ENCODE results near the gene INSIG1.

Gene INSIG1

DNA sequence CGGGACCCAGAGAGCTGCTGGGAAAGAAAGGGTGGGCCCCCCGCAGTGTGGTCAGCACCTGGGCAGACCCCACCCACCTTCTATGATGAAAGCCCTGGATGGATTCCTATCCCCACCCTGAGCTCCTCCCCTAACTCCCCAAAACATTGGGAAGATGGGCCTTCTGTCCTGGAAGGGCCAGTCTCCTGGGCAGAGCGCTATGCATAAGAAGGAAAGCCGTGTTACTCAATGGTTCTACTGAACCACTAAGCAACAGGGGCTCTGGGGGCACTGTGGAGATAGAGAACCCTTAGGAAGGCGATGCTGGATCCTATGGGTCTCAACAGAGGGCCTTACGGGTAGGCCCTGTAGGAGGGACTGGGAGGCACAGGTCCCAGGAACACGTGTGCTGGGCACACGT, 30.7 kb upstream of the INSIG1 start:
- DNase-seq = no peak

DNA sequence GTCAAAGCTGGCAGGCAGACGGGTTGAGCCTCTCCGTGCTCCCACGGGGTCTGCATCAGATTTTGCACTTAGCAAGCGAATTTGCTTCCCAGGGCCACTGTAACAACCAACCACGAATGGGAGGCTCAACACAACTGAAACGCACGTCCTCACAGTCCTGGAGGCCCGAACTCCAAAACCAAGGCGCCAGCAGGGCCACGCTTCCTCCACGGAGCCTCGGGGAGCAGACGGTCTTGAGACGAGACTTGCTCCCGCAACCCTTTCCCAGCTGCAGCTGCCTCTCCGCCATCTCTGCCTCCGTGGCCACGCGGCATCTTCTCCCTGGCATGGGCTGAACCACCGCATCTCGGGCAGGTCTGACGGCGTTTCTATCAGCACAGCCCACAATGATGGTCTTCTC, 30.2 kb upstream of the INSIG1 start:
- DNase-seq = no peak

DNA sequence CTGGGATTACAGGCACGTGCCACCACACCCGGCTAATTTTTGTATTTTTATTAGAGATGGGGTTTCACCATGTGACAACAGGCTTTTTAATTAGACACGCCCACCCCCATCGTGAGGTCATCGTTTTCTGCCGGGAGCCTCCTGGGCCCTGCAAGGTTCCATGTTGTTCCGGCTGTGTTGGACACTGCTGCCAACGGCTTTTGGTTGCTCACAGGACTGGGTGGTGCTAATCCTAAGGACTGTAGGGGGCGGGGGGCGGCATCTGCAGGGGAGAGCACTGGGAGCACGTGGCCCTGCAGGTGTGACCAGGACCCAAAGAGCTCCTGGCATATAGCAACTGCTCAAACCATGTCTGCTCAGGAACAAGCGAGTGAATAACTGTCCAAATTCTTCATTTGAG, 29.5 kb upstream of the INSIG1 start:
- no peak for DNase-seq

DNA sequence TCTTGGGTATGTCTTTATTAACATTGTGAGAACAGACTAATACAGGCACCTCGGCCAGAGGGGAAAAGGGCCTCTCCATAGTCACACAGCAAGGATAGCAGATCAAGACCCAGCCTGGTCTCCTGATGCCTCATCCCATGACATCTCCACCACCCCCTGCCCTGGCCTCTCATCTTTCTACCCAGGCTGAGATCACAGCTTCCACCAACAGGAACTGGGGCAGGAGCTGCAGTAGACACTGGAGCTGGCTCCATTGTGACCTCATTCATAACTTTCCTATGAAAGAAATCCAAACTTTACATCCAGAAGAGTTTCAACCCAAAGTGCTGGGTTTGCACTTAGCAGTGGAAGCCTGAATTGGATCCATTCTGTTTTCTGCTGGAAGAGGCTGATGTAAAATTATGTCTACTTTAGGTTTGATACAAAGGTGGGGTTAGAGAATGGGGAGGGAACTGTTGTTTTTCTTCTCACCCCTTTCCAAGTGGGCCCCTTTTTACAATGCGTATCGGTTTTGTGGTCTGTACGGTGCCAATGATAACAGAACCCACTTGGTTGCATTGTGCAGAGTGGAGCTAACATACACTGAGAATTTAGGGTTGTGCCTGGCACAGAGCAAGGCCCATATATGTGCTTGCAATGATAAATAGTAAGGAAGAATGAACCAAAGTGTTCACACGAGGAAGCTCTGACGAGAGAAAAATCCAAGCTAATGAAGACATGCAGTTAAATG, 28.6 kb upstream of the INSIG1 start:
- no peak for DNase-seq

DNA sequence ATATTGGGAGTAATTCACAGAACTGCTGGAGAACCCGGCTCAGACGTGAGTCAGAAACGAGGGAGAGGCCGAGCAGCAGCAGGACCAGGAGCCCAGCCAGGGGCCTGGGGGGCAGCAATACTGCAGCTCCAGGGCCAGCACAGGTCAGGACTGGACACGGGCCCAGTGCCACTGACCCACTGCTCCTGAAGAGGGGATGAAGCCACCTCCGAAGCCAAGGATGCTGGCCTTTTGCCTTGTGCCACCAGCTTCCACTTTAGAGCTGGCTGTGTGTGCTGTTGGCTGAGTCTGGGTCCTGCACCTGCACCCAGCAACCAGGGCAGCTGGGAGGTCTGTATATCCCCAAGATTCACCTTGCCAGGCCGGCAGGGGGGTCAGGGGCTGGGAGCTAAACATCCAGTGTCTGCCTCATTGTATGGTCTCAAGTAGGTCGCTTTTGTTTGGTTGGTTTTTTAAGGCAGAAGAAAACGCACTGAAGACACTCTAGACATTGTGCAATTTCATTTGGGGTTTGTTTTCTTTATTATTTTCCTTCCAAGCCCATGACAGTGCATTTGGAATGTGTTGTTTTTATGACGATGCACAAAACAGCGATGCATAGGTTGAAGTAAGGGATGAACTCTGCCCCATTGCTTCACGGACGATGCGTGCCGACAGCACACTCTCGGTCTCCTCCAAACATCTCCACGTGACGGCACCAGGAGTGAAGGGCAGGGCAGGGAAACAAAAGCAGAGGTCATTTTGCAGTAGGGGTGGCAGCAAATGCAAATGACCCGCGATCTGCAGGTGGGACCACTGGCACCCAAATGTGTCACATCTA, 27.7 kb upstream of the INSIG1 start:
- no peak for DNase-seq

DNA sequence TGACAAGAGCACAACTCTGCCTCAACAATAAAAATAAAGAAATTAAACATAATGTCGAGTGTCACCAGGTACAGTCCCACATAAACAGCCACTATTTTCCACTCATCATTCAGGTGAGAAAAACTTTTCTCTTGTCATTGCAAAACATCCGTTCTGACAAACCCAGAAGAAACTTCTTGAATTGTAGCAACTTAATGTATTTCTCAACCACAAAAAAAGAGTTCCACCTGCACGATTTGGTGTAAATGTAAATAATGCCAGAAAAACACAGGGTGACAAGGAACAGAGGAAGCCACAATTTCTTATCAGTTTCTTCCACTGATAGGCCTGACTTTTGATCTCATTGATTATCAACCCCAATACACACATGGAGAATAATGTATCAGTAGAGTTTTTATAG, 26.8 kb upstream of the INSIG1 start:
- no peak for DNase-seq

DNA sequence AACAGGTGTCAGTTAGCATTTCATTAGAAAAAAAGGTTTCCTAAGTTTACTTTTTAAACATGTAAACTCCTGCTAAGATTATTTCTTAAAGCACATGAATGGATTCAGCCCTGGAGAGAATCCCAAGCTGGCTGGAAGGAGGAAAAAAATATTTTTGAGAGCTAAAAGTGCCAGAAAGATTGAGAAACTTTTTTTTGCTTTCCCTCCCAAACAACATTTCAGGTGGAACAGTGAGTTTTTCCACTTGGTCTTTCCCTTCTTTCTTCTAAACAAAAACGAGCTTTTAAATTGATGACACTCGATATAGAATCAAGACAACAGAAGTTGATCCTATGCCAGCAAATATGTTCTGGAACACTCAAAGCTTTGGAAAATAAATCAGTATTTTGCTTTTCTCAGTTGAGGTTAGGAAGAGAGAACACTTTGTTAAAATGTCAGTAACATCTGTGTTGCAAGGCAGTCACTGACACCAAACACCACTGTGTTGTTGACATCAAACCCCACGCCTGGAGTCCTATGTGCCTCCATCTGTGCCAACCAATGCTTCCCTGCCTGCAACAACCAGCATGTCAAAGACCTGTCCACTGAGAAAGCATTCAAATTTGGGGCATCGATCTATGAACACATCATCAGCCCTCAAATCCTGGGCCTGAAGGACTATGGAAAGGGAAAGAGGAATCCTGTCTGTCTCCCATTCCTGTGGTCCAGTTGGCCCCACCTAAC, 22.9 kb upstream of the INSIG1 start:
- DNase-seq = no peak

DNA sequence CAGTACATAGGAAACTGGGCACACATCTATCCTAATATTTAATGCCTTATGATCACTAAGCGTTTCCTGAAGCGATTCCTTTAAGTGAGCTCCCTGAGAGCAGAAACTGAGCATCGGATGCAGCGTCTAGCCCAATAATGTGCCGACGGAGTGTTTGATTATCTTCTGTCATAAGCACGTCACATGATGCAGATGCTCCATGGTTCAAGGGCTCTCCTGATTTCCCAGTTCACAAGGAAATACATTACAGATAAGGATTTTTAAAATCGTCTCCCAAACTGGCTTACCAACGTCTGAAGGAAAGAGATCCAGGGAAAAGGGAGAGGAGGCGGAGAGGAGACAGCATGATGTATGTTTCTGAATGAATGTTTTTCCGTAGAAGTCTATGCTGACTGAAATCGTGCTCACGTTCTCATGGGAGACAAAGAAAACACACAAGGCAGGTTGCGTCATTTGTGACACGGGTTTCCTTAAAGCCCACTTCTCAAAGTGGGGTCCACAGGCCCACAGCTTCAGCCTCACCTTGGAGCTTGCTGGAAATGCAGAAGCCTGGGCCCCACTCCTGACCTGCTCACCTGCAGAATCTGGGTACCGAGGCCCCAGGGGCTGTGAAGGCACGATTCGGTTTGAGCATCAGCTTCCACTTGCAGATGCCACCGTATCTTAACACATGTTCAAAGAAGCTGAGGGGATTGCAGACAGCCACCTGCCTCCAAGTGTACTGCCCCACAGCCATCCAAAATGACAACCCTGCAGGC, 21.5 kb upstream of the INSIG1 start:
- no peak for DNase-seq

DNA sequence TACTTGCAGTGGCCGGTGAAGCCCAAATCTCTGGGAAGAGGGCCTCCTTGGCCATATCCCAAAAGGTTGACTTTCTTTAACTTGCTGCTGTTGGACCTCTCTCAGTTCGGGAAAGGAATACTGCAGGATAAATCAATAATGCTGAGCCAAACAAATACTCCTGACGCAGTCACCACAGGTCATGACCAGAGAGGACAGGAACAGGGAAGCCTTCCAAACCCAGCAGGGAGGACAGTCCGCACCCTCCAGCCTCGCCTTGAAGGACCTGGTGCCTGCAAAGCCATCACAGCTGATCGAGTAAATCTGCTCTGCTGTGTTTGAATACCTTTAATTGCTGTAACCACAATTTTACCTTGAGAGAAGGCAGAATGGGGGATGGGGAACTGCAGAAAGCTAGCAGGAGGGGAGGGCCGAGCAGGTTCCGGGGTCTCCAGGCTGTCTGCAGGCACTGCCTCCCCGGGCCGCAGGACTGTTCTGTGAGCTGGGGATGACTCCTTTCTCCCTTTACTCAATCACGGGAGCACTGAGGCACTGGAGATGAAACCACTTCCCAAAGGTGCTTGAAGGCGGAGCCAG, 20.8 kb upstream of the INSIG1 start:
- no peak for DNase-seq

DNA sequence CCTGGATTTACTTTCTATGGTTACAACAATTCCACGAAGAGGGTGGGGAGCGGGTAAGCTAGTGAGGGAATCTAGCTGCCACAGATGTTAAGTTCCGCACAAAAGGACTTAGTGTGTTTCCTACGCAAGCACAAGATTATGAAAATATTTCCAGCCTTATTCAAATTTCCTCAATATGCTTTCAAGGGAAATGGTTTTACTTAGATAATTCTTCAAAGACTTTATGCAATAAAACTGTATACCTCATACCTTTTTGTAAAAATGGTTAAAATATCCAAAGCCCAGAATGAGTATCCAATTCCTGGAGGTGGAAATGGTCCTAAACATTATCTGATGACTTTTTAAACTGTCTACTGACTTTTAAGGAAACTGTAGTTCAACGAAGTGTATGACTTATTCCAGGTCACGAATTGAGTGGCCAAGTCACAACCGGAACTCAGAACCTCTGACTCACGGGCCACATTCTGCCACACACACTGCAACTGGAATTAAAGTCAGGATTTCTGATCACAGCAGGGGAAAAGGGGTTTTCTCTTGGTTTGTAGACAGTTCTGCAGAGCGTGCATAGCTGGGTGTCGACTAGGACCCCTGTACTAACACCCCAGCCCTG, 20.2 kb upstream of the INSIG1 start:
- DNase-seq = no peak

DNA sequence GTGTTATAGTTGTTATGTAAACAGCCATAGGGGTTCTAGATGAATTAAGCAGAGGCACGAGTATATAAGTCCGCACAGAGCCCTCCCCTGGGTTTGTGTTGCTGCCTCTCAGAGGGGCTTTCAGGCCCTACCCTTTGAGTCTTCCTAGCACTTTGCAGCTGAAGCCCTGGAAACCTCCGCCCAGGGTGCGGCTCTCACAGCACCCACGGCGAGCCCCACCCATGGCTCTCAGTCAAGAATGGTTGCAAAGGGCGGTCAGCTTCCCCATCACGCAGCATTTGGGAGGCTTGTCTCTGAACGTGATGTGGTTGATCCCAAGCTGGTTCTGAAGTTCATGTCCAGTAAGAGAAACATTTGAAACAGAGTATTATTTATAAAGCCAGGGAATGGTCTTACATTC, 18.8 kb upstream of the INSIG1 start:
- DNase-seq = no peak

DNA sequence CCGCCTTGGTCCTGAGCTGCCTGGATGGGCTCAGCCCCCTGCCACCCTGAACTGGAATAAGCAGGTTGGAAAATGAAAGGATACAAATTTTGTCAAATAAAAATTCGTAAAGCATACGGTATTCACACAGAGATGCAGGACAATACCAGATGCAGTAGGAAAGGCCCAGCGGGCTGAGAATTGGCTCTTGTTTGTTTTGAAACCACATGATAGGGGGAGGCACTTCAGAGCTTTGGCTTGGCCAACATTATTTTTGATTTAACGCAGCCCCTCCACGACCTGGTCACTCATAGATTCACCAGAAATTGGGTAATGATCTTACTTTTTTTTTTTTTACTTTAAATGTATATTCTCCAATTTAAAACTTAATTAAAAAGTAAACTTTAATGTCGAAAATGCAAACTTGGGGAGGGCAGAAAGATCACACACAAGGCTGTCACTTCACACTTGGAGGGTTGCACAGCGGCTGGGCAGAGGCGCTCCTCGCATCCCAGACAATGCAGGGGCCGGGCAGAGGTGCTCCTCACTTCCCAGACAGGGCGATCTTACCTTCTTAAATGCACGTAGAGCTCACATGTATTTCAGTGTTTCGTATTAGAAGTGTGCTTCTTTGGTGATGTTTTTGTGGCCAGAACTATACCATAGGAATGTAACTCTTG, 17.8 kb upstream of the INSIG1 start:
- no peak for DNase-seq

DNA sequence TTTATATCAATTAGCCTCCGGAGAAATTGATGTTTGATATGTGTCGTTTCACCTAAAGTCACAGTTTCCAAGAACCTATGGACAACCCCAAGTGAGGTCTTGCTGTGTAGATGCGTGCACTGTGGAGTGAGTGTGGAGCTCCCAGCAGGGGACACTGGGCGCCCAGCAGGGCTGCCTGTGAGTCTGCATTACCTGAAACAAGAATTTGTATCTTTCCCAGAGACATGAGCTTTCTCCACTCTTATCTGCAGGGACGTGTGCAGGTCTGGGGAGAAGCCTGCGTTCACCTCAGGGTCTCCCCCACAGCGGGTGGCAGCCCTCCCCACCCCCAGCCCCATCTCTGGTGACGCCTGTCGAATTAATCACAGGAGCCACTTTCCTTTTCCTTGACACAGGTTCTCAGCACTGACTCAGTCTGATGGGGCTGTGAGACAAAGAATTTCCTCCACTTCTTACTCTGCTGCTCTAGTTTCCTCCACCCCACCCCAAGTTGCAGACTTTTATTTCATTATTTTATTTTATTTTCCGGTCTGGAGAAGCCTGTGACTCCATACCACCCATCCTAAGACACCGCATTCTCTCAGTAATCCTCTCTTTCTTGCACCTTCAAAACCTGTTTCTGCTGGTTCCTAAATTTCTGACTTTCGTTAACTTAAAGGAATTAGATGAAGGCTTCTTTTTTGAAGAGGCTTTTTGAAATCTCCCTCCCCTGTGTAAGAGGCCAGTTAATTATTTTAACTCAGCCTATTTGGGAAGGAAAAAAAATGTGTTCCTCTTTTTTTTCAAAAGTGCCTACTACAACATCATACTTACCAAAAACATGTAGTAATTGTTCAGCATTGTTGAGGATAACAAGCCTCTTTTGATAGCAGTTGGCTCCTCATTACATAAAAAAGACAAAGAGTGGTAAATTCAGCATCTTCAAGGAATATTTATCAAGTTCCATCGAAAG, 17.0 kb upstream of the INSIG1 start:
- DNase-seq = no peak

DNA sequence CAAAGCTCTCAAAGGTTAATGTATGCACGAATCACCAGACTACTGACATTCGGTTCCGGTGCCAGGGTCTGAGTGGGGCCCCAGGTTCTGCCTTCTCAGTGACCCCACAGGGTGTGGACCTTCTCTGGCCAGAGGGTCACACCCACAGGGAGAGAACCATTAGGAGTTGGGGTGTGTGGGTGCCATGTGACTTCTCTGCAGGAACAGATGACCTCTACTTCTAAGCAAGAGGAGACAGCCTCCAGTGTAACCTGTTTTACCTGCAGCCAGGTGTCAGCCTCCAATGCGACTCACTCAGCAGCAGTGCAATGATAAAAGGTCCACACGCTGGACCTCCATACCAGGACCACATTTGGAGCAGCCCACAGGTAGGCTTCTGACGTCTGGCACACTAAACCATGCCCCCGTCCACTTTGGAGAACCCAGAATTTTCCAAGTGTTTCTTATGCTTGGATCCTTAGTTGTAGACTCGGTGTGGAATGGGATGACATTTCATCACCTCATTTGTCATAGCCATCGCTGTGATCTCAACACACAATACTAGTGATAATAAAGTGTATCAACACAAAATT, 16.2 kb upstream of the INSIG1 start:
- DNase-seq = no peak

DNA sequence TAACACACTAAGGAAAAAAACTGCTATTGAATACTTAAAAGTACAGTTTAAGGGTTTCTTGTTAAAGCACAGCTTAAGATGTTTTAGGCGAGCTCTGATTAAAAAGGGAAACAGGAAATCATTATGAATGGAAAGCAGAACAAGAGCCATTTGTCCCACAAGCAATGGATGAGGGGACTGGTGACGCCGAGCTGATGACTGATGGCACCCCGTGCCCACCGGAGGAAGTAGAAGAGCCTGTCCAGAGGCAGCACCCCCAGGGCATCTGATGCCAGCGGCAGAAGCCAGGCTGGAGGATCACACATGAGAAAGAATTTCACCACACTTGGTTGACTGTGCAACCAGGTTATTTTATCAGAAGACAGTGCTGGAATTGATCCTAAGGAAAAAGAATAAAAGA, 15.0 kb upstream of the INSIG1 start:
- no peak for DNase-seq

DNA sequence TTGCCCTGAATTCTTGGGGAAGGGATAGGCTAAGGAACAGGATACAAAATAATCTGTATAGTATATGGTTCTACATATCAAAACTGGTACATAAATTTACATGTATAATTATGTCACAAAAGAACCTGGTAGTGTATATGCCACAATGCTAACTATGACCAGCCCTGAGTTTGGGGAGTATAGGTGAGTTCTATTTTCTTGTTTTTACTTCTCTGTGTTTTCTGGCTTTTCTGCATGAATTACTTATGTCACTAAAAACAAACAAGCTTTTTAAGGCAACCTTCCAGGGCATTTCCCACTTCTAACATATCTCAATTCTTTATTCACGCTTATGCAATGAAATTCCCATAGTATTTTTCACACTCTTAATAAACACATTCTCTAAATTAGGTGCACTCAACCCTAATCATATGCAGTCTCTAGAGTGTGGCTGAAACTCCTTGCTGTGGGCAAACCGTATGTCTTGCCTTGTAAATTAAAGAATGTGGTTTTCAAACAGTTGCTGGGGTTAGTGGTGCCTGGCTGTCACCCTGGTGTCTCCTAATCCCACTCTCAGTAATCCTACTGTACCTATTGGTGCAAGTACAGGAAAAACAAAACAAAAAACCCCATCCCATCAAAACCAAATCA, 14.0 kb upstream of the INSIG1 start:
- DNase-seq = no peak

DNA sequence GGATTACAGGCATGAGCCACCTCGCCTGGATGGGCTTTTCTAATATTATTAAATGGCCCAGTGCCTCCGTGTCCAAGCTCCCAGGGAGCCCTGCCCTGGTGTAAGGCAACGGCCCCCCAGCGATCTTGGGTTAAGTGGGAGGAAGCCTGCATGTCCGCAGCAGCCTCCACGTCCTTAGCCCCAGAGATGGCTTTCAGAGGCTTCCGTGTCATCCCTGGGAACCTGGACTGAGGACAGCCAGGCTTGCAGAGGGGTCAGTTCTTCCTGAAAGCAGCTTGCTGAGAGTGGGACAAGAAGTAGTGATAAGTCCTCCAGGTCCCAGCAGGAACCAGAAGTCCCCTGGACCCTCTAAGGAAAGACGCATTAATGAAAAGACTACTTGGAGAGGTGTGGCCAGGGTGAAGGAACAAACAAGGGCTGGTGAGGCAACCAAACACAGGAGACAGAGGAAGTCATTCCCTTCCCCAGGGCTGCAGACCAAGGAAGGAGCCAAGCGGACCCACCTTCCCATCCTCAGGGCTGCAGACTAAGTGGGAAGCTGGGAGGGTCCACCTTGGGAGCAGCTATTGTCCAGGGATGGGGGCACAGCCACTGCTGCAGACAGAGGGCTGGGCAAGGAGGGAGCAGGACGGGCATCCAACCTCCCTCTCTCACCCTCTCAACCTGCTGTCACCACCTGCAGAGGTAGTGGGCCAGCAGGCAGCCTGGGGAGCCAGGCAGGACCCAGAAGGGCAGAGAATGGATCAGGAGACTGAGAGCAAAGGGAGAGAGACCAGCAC, 13.0 kb upstream of the INSIG1 start:
- no peak for DNase-seq

DNA sequence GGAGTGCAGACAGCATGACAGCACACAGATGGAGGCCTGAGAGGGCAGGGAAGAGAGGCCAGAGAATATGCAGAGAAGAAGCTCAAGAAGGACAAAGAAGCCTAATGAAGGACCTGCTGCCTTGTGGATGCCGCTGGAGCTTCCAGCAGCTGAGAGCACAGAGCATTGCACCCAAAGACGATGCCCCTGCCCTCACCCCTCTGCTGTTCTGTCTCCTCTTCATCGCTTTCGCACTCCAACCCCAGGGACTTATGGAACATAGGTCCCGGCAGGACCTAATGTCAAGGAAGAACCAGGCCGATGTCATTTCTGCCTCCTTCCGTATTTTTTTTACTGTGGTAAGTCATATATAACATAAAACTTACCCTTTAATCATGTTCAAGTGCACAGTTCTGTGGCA, 12.3 kb upstream of the INSIG1 start:
- DNase-seq = no peak

DNA sequence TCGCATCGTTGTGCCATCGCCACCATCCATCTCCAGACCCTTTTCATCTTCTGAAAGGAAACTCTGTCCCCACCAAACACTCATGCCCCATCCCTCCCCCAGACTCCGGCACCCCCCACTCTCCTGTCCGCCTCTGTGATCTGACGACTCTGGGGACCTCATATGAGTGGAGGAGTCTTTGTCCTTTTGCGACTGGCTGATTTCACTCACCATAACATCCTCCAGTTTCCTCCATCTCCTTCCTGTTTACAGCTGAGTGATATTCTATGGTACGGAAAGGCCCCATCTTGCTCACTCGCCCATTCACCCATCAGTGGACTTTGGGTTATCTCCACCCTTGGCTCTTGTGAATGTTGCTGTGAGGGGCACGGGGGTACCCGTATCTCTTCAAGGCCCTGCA, 11.8 kb upstream of the INSIG1 start:
- DNase-seq = no peak

Data from NCI-H1105 (cell line).